H54 (cell line): ENCODE measurements around the gene CLIP1.
A peak's percentile ranks its signal among the peaks of the same experiment; 100 is the strongest.
"Not testable (repeated sequence)": the region's sequence is repeated elsewhere in the genome, so short reads cannot be mapped to it uniquely, and the experiment has no call there.

ENCODE experiments used
- DNase-seq: peaks from one replicate; pipeline ENCODE4 v3.0.0; 2011; ENCODE audit warnings: low spot score, mixed read lengths; ENCODE audit not compliant: insufficient read length
- FAIRE-seq: peaks from 3 replicates; lab custom pipeline; 2011; peaks lifted over from hg19 to GRCh38; lab: Jason Lieb, UNC
- POLR2A ChIP-seq: IDR thresholded peaks from 2 replicates; pipeline ENCODE4 v1.6.1; 2011; ENCODE audit warnings: low read depth, mild to moderate bottlenecking, low read length

The CLIP1 gene

GRCh38 chr12:122413516-122414404 lies 8.7 kb downstream of the CLIP1 start:
- TF ChIP-seq POLR2A, result no peak
- FAIRE-seq (no peak), DNase-seq (no peak)

DNA sequence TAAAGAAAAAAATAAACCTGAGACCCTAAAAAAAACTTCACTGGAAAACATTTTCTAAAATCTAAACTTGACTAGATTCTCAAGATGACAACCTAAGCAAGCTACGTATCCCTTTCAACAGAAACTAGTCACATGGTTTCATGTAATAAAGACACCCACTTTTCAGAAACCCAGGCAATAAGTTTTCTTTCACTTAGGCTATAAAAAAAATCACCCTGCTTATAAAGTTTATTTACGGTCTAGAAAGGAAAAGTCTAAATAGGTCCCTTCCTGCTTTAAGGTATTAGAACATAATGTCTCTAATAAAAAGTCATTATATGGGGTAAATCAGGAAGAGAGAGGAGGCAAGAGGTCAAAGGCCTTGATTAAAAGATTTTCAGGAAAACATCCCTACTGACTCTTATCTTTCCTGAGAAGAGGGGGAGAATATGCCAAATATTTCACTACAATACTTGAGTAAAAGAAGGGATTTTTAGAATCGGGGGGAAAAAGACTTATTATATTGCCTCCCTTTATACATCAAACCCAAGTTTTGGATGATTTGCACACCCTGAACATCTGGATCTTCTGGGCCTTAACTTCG lies 9.5 kb downstream of the CLIP1 start:
- no peak for TF ChIP-seq POLR2A
- FAIRE-seq, result no peak
- DNase-seq, result no peak

GRCh38 chr12:122411537-122411936 lies 10.9 kb downstream of the CLIP1 start:
- FAIRE-seq, result no peak
- no peak for TF ChIP-seq POLR2A
- DNase-seq, result no peak

DNA sequence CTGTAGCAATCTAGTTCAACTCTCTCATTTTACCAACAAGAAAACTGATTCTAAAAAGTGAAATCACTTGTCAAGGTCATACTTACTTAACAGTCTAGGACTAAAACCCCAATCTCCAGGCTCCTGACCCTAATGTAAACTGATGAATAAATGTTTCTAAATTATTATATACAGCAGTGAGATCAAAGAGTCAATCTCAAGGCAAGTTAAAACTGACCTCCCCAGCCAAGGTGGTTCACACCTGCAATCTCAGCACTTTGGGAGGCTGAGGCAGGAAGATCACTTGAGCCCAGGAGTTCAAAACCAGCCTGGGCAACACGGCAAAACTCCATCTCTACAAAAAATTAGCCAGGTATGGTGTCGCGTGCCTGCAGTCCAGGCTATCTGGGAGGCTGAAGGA lies 15.3 kb downstream of the CLIP1 start:
- TF ChIP-seq POLR2A, result no peak
- FAIRE-seq, result no peak
- no peak for DNase-seq

- TF ChIP-seq POLR2A, result no peak
- FAIRE-seq (no peak), DNase-seq (no peak)
These were observed 15.7 kb downstream of the CLIP1 start for GRCh38 chr12:122406701-122407164.

DNA sequence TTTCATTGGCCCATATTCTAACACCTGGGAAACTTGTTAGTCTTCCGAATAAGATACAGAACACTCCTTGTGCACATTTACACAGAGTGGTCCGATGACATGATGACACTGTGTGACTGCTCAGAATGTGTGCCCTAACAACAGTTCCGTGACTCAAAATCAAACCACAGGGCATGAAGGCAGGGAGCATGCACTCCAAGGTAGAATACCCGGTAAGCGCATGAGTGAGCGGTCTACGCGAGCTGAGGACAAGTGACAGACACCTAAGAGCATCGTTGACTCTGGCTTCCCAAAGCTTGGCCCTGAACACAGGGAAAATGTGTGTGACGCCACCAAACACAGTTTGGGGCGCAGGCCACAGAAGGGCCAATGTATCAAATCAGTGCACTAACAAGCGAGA lies 18.6 kb downstream of the CLIP1 start:
- DNase-seq (no peak), FAIRE-seq (no peak)
- no peak for TF ChIP-seq POLR2A

- no peak for DNase-seq
- TF ChIP-seq POLR2A, result no peak
- FAIRE-seq, result no peak
These were observed 19.2 kb downstream of the CLIP1 start for GRCh38 chr12:122403115-122403770.

DNA sequence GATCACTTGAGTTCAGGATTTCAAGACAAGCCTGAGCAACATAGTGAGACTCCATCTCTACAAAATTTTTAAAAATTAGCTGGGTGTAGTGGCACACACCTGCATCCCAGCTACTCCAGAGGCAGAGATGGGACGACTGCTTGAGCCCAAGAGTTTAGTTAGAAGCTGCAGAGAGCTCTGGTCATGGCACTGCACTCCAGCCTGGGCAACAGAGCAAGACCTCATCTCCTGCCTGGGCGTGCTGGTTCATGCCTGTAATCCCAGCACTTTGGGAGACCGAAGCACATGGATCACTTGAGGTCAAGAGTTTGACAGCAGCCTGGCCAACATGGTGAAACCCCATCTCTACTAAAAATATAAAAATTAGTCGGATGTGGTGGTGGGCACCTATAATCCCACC lies 20.2 kb downstream of the CLIP1 start:
- FAIRE-seq (no peak), DNase-seq (no peak)
- no peak for TF ChIP-seq POLR2A

DNA sequence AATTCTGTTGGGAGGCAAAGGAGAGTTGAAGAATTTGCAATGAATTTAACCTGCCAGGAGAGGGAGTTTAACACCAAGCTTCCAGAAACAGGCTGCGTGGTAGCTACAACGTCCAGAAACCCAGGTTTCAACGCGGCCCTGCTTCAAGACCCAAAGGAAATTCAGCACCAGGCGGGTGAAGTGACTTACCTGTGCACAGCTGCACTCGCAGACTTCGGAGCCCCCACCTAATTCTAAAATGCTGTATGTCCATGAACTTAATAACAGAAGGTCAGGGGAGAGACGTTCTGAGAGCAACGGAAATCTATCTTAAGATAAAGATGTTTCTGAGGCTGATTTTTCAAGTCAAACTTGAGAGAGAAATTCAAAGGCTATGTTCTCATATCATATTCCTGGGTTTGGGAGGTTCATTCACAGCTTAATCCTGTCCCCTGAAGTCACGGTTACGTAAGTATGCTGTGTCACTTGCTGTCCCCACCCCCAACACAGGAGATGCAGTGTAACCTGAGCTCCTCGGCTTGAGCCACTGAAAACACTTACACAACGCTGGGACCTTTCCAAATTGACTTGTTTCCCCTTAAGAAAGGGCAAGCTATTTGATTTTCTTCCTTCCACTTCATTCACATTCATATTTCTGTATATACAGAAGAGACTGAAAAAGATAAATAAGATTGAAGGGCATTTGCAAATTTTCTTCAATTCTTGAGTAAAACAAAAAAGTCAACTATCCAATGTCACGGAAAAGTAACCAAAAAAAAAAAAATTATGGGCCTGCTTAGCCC lies 22.7 kb downstream of the CLIP1 start:
- DNase-seq (no peak), FAIRE-seq (peak; percentile 30)
- no peak for TF ChIP-seq POLR2A

DNA sequence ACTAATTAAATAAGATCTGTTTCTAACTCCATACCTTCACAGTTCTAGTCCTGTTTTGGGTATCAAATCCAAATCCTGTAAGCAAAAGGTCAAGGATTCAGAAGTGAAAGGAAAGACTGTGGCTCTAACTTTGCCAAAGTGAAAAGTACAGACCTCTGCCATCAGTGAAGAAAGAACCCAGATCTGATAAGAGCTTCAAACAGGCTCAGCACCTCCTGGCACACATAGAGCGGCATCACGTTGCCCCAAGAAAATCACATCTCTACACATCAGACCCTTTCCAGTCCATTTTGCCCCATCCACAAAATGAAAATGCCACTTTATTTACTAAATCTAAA lies 23.2 kb downstream of the CLIP1 start:
- DNase-seq (no peak), FAIRE-seq (no peak)
- TF ChIP-seq POLR2A, result no peak

- DNase-seq, FAIRE-seq: not testable (repeated sequence)
These were observed 24.5 kb downstream of the CLIP1 start for GRCh38 chr12:122397981-122398380.

DNA sequence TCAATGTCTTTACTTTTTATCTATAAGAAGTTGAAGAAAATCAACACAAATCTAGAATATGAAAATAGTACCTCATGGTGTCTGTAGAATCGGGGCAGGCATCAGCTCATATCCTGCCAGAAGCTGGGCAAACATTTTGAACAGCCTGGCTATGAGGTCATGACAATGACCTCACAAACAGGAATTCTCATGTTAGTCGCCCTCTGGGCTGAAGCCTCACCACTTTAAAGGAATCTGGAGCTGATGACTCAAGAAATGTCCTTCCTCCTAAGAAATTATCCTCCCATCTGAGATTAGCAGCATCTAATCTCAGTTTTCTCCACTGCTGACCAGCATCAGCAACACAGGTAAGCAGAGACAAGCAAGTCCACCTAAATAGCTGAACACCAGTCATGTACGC lies 27.1 kb downstream of the CLIP1 start:
- FAIRE-seq, result no peak
- TF ChIP-seq POLR2A, result no peak
- peak; percentile 56 for DNase-seq

DNA sequence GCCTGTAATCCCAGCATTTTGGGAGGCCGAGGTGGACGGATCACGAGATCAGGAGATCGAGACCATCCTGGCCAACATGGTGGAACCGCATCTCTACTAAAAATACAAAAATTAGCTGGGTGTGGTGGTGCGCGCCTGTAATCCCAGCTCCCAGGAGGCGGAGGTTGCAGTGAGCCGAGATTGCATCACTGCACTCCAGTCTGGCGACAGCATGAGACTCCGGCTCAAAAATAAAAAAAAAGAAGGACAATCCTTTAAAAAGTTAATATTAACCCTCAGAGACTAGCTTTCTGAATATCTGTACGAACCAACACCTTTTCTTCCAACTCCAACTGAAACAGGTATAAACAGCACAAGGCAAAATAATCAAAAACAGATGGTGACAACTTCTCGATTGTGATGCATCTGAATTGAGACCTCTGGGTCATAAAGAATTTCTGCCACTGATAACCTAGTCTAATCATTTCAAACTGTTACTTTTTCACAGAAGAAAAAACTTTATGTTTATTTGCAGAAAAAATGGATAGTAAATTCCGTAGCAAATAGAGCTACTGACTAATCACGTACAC lies 27.8 kb downstream of the CLIP1 start:
- TF ChIP-seq POLR2A, result no peak
- FAIRE-seq (no peak), DNase-seq (no peak)
